ENCODE measurements around the gene SIAH1. TPM values are rescaled to one million over a fixed set of nuclear protein-coding genes. Genes with fewer than 3 reads are reported as not detected.

Gene SIAH1
- total and polyA plus RNA-seq, 8 donors = 6.0 to 13.2 (median 9.5) TPM

DNA sequence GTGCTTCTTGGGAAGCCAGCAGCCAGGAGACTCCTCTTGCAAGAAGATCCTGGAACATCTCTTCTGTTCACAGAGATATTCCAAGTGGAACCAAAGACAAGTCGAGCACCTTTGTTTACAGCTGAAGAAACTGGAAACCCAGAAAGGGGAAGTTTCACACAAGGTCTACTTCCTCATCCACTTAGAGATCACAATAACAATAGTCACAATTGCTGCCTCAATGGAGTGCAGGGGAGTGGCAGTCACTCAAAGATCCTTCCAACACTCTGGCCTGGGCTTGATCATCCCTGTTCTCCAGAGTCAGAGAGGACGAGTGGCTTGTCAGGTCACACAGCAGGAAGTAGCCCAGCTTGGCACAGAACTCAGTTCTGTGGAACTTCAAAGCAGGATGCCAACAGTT lies 46.9 kb upstream of the SIAH1 start:
- no peak overlapping the region for H3K27ac ChIP-seq
- 33 to 44% methylated on average over 2 of the region's 2 CpGs for WGBS, 2 donors
- ATAC-seq = peak in 2 of 4 donors; percentile 48 to 61

DNA sequence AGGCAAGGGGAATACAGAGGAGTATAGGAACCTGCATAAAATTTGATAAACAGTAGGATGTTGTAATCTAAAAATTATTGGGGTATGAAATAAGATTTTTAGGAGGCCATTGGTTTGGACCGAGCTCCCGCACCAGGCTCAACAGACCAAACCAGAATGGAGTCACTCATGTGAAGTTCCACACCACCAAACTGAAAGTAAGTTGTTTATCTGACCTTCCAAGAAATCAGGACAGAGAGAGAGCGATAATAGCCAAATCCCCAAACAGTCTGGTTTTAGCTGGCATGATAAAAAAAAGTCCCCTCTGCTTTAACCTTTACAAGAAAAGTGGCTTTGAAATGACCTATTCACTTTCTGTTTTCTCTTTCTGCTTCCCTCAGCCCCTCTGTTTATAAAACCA lies 45.7 kb upstream of the SIAH1 start:
- Histone ChIP-seq H3K4me1 (no peaks in the 10 kb centered on the region), H3K4me3 (no peak overlapping the region), H3K27ac (no peak overlapping the region), H3K9me3 (no peaks in the 10 kb centered on the region), H3K36me3 (no peaks in the 10 kb centered on the region), H3K27me3 (no peaks in the 10 kb centered on the region)
- intact Hi-C loops (cut with DNase I) = no loop called here
- TF ChIP-seq, protein P1, sequence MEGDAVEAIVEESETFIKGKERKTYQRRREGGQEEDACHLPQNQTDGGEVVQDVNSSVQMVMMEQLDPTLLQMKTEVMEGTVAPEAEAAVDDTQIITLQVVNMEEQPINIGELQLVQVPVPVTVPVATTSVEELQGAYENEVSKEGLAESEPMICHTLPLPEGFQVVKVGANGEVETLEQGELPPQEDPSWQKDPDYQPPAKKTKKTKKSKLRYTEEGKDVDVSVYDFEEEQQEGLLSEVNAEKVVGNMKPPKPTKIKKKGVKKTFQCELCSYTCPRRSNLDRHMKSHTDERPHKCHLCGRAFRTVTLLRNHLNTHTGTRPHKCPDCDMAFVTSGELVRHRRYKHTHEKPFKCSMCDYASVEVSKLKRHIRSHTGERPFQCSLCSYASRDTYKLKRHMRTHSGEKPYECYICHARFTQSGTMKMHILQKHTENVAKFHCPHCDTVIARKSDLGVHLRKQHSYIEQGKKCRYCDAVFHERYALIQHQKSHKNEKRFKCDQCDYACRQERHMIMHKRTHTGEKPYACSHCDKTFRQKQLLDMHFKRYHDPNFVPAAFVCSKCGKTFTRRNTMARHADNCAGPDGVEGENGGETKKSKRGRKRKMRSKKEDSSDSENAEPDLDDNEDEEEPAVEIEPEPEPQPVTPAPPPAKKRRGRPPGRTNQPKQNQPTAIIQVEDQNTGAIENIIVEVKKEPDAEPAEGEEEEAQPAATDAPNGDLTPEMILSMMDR (IDR thresholded peaks at IDR 0.05) = no peak
- DNase-seq (no peak), ATAC-seq (no peak), FAIRE-seq (no peak)
- 84 to 93% methylated on average over 3 of the region's 3 CpGs for WGBS, 2 donors

More for the DNA sequence above, 46.9 kb upstream of the SIAH1 start:
- DNase-seq (no peak), FAIRE-seq (no peak)
- H3K27me3 ChIP-seq = no peaks in the 10 kb centered on the region
- H3K4me3 ChIP-seq = no peak overlapping the region
- intact Hi-C loops (cut with DNase I) = no loop called here
- no peaks in the 10 kb centered on the region for H3K9me3 ChIP-seq
- H3K36me3 ChIP-seq = no peaks in the 10 kb centered on the region
- no peaks in the 10 kb centered on the region for H3K4me1 ChIP-seq
- TF ChIP-seq, protein P1 (IDR thresholded peaks at IDR 0.05) = no peak

DNA sequence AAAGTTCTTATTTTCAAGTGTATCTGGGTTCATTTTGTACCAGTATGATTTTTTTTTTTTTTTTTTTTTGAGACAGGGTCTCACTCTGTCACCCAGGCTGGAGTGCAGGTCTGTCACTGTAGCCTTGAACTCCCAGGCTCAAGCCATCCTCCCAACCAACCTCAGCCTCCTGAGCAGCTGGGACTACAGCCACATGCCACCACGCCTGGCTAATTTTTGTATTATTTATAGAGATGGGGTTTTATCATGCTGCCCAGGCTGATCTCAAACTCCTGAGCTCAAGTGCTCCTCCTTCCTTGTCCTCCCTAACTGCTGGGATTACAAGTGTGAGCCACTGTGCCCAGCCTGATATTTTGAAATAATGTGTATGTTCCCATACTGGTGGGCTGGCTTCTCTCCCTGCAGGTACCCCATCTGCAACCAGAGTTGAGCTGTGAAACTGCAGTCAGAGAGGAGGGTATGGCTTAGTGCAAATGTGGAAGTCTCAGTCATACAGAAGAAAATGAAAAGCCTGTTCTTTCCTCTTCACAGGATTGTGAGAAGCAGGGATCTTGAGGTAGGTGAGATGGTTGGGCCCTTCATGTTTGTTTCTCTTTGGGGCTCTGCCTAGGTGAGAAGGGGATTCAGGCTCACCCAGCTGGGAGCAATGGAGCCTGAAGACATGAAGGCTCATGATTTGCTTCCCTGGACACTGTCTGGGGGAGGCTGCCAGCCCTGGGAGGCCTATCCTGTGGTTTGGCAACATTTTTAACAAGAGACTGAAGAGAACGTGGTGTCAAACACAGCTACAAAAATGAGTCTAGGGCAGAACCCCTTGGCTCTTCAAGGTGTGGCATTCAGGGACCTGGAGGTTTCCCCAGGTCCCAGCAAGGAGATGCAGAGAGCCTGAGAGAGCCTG lies 41.3 kb upstream of the SIAH1 start:
- Histone ChIP-seq H3K27ac (no peak overlapping the region), H3K4me1 (no peaks in the 10 kb centered on the region), H3K9me3 (no peaks in the 10 kb centered on the region), H3K27me3 (no peaks in the 10 kb centered on the region), H3K4me3 (no peak overlapping the region), H3K36me3 (no peaks in the 10 kb centered on the region)
- FAIRE-seq = no peak
- 67 to 73% methylated on average over 2 of the region's 2 CpGs for WGBS, 2 donors
- no peak for DNase-seq
- TF ChIP-seq, protein P1 (IDR thresholded peaks at IDR 0.05) = no peak
- intact Hi-C loops (cut with DNase I) = no loop called here
- ATAC-seq = no peak

DNA sequence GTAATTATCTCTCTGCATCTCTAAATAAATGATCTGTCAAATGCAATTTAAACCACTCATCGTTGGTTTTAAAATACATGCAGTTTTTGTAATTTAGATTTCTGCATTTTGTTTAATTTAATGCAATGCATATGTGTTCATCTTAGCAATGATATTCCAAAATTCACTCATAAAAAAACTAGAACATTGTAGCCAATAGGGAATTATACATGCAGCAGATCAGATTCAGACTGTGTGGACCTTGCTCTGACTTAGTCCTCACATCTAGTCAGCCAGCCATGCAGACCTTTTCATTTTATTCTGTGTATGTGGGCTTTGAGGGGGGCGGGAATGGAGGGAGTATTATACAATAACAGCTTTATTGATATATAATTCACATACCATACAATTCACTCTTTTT lies 37.3 kb upstream of the SIAH1 start:
- ATAC-seq = no peak
- Histone ChIP-seq H3K36me3 (no peaks in the 10 kb centered on the region), H3K4me1 (no peaks in the 10 kb centered on the region), H3K9me3 (no peaks in the 10 kb centered on the region), H3K4me3 (no peak overlapping the region), H3K27me3 (no peaks in the 10 kb centered on the region), H3K27ac (no peak overlapping the region)
- TF ChIP-seq, protein P1 (IDR thresholded peaks at IDR 0.05) = no peak
- intact Hi-C loops (cut with DNase I) = no loop called here
- no peak for FAIRE-seq
- no peak for DNase-seq
- 55 to 72% methylated on average over 2 of the region's 2 CpGs for WGBS, 2 donors

DNA sequence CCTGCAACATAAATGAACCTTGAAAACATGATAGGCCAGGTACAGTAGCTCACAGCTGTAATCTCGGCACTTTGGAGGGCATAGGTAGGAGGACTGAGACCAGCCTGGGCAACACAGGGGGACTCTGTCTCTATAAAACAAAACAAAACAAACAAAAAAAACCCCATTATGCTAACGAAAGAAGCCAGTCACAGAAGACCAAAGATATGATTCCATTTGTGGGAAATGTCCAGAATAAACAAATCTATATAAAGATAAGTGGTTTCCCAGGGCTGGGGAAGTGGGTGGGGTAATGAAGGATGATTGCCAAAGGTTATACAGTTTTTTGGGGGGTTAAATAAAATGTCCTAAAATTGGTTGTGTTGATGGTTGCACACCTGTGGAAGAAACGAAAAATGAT lies 36.5 kb upstream of the SIAH1 start:
- no peaks in the 10 kb centered on the region for H3K36me3 ChIP-seq
- no peaks in the 10 kb centered on the region for H3K27me3 ChIP-seq
- ATAC-seq = no peak
- WGBS, 2 donors = 49 to 59% methylated on average over 3 of the region's 3 CpGs
- intact Hi-C loops (cut with DNase I) = no loop called here
- FAIRE-seq = no peak
- DNase-seq = no peak
- no peaks in the 10 kb centered on the region for H3K4me1 ChIP-seq
- H3K4me3 ChIP-seq = no peak overlapping the region
- TF ChIP-seq, protein P1 (IDR thresholded peaks at IDR 0.05) = no peak
- H3K9me3 ChIP-seq = no peaks in the 10 kb centered on the region
- H3K27ac ChIP-seq = no peak overlapping the region

Data from pancreas (tissue), 10 donors.